Measurements from ENCODE around the gene DEPDC5.

DNA sequence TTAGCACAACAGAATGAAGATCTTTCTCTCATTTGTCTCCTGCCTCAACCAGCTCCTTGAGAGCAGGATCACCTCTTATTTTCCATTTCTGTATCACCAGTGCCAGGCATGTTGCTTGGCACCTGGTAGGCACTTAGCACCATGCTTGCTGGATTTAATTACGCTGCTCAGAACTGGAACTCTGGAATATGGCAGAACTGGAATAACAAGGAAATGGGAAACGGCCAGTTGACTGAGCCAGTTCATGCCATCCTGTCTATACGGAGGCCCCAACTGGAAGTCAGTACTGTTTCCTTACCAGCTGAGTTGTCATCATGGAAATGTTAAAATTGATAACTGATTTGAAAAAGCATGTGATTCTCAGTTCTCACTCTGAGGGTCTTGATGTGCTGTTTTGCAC is 121.0 kb downstream of the DEPDC5 start:
- TF ChIP-seq SUZ12 (IDR thresholded peaks at IDR 0.05) (no peak), LEF1 (IDR thresholded peaks at IDR 0.05; ENCODE audit: borderline replicate concordance) (no peak), BHLHE40 (IDR thresholded peaks at IDR 0.05; ENCODE audit: borderline replicate concordance) (no peak), ZNF384 (IDR thresholded peaks at IDR 0.05) (no peak), ARNT (IDR thresholded peaks at IDR 0.05) (no peak), PKNOX1 (IDR thresholded peaks at IDR 0.05) (no peak), FOXM1 (IDR thresholded peaks at IDR 0.05; ENCODE audit: borderline replicate concordance) (no peak), ELF4 (IDR thresholded peaks at IDR 0.05) (no peak), FOXA1 (IDR thresholded peaks at IDR 0.05) (no peak), SP1 (IDR thresholded peaks at IDR 0.05) (no peak), HDGF (IDR thresholded peaks at IDR 0.05; ENCODE audit: borderline replicate concordance) (no peak), FOXK2 (IDR thresholded peaks at IDR 0.05) (no peak)

Measured in HEK293T (cell line).